Measurements from ENCODE around the gene PCCA.

PCCA gene

GRCh38 chr13:100051070-100051469 is 37.8 kb upstream of the PCCA start:
- no peak for DNase-seq
- Histone ChIP-seq H3K4me3 (ENCODE audit: low read depth, low read length) (peak overlapping the region; percentile 5), H3K9me3 (ENCODE audit: severe bottlenecking) (no peaks in the 10 kb centered on the region), H3K27ac (peak overlapping the region; percentile 85), H3K36me3 (no peaks in the 10 kb centered on the region), H3K27me3 (ENCODE audit: insufficient read depth, low read depth, severe bottlenecking) (no peaks in the 10 kb centered on the region)
- TF ChIP-seq CTCF (IDR thresholded peaks at IDR 0.05; ENCODE audit: low read depth, low read length): no peak

DNA sequence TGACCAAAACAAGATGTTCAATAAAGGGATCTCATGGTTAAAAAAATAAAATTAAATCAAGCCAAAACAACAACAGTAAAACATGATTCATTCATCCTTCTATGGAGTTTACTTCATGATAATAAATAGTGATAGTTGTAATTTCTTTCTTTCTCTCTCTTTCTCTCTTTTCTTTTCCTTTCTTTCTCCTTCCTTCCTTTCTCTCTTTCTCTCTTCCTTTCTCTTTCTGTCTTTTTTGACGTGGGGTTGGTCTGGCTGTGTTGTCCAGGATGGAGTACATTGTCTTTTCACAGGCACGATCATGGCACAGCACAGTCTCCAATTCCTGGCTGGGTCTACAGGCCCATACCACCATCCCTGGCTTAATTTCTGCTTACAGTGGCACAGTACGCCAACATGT is 29.1 kb upstream of the PCCA start:
- no peak overlapping the region for H3K4me3 ChIP-seq (ENCODE audit: low read depth, low read length)
- TF ChIP-seq CTCF (IDR thresholded peaks at IDR 0.05; ENCODE audit: low read depth, low read length): no peak
- H3K27me3 ChIP-seq (ENCODE audit: insufficient read depth, low read depth, severe bottlenecking): no peaks in the 10 kb centered on the region
- no peaks in the 10 kb centered on the region for H3K36me3 ChIP-seq
- no peak for DNase-seq
- peaks cover 3% of the 10 kb centered on the region for H3K9me3 ChIP-seq (ENCODE audit: severe bottlenecking)
- no peak overlapping the region for H3K27ac ChIP-seq

GRCh38 chr13:100063333-100063732 is 25.6 kb upstream of the PCCA start:
- no peak for TF ChIP-seq CTCF (IDR thresholded peaks at IDR 0.05; ENCODE audit: low read depth, low read length)
- Histone ChIP-seq H3K27me3 (ENCODE audit: insufficient read depth, low read depth, severe bottlenecking) (no peaks in the 10 kb centered on the region), H3K4me3 (ENCODE audit: low read depth, low read length) (no peak overlapping the region), H3K9me3 (ENCODE audit: severe bottlenecking) (peaks cover 3% of the 10 kb centered on the region), H3K27ac (no peak overlapping the region), H3K36me3 (no peaks in the 10 kb centered on the region)
- no peak for DNase-seq

- no peak for DNase-seq
- Histone ChIP-seq H3K4me3 (ENCODE audit: low read depth, low read length) (no peak overlapping the region), H3K27me3 (ENCODE audit: insufficient read depth, low read depth, severe bottlenecking) (no peaks in the 10 kb centered on the region), H3K36me3 (no peaks in the 10 kb centered on the region), H3K9me3 (ENCODE audit: severe bottlenecking) (peaks cover 3% of the 10 kb centered on the region), H3K27ac (no peak overlapping the region)
- no peak for TF ChIP-seq CTCF (IDR thresholded peaks at IDR 0.05; ENCODE audit: low read depth, low read length)
Measured at GRCh38 chr13:100063906-100064305, 25.0 kb upstream of the PCCA start.

DNA sequence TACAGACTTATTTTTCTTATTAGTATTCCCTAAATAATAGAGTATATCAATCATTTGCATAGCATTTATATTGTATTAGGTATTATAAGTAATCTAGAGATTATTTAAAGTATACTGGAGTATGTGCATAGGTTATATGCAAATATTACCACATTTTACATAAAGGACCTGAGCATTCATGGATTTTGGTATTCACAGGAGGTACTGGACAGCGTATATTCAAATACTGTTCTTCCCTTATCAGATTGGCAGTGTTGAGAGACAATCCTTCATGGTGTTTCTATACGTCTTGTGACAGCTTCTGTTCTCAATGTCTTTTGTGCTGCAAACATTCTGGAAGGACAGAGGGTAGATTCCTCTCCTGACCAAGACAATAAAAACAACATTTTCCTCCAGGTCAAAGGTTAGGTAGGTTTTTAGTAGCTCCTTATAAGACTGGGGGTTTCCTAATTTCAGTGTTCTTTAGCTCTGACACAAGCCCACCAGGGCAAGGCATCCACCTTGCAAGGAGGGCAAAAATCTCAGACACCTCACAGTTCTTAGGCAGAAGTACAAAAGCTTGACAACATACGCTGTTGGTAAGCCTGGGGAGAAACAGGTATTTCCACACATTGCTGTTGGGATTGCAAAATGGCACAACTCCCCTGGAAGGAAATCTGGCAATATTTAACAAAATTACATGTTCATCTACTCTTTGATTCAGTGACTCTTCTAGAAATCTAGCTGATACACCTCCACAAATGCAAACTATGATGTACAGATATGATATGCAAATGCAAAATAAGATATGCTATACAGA is 20.6 kb upstream of the PCCA start:
- TF ChIP-seq CTCF (IDR thresholded peaks at IDR 0.05; ENCODE audit: low read depth, low read length): no peak
- Histone ChIP-seq H3K27me3 (ENCODE audit: insufficient read depth, low read depth, severe bottlenecking) (no peaks in the 10 kb centered on the region), H3K4me3 (ENCODE audit: low read depth, low read length) (no peak overlapping the region), H3K36me3 (no peaks in the 10 kb centered on the region), H3K9me3 (ENCODE audit: severe bottlenecking) (no peaks in the 10 kb centered on the region), H3K27ac (no peak overlapping the region)
- DNase-seq: no peak

- Histone ChIP-seq H3K27me3 (ENCODE audit: insufficient read depth, low read depth, severe bottlenecking) (no peaks in the 10 kb centered on the region), H3K27ac (no peak overlapping the region), H3K4me3 (ENCODE audit: low read depth, low read length) (no peak overlapping the region), H3K9me3 (ENCODE audit: severe bottlenecking) (no peaks in the 10 kb centered on the region), H3K36me3 (no peaks in the 10 kb centered on the region)
- no peak for DNase-seq
- TF ChIP-seq CTCF (IDR thresholded peaks at IDR 0.05; ENCODE audit: low read depth, low read length): no peak
Measured at GRCh38 chr13:100069278-100069677, 19.6 kb upstream of the PCCA start.
